ENCODE data around the gene F12. TPM values are rescaled to one million over a fixed set of nuclear protein-coding genes. Genes with fewer than 3 reads are reported as not detected.

Gene F12
- polyA plus RNA-seq, 1 of the 3 experiments (the other 2 are of a cell fraction) = 4.3 TPM

DNA sequence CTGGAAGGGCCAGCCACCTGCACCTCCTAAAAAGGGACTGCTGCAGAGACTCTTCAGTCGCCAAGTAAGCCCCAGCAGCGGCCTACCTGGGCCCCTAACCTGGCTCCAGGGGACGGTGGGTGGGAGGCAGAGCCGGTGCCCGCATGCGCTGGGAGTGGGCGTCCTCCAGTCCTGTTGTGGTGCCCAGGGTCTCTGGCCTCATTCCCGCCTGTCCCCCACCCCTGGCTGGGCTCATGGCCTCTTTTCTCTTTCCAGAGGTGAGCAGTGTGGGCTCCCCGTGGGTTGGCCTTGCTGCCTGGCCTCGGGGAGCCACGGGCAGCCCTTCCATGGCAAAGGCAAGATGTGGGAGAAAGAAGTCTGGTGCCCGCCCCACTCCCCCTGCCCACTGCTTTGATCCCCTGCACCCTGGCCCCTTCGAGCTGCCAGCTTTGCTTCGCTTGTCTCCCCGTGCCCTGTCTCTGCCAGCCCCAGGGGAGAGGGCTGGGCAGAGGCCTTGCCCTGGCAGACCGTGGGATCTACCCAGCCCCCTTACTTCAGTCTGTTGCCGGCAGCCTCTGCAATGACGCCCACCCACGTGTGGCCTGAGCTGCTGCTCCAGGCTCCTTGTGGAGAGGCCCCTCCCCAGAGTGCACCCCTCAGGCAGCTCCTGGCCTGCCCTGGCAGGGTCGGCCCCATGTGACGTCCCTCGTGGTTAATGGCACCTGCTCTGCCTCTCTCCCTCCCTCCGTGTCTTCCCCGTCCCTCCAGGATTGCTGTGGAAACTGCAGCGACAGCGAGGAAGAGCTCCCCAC, 31.8 kb upstream of the F12 start:
- CTCF ChIA-PET = interaction anchor here (0.8 to 12.7 kb wide), 13 partner anchors 9 to 132 kb away, joined by 3 to 206 read pairs (median 5); partner anchors contain the start of gene PFN3
- Histone ChIP-seq H3F3A (replicated peaks; ENCODE audit: insufficient read depth) (peaks cover 15% of the 10 kb centered on the region), H3K4me2 (no peak overlapping the region), H3K9me2 (no peaks in the 10 kb centered on the region), H3K27me3 (ENCODE audit: insufficient read depth) (no peaks in the 10 kb centered on the region), H3K9me3 (no peaks in the 10 kb centered on the region), H3K27ac (ENCODE audit: low read depth in 2 of 2, low read length in 1 of 2) (no peak overlapping the region; a peak in 1 of 4 replicates), H4K20me1 (ENCODE audit: insufficient read depth) (0 out of 2 replicates have a peak, but pooled peaks cover 9% of the 10 kb centered on the region), H2AFZ (ENCODE audit: low read depth) (no peak overlapping the region), H3K79me2 (ENCODE audit: insufficient read depth) (peaks cover 20% of the 10 kb centered on the region), H3K9ac (no peak overlapping the region), H3K36me3 (replicated peaks in 1 of 2; ENCODE audit: control insufficient read depth in 1 of 2, insufficient read depth in 2 of 2, low read length in 1 of 2) (peaks cover 9 to 21% of the 10 kb centered on the region in 2 experiments), H3K4me1 (ENCODE audit: control insufficient read depth in 1 of 2, insufficient read depth in 2 of 2, low read depth in 1 of 2, low read length in 1 of 2) (peaks cover 5 to 13% of the 10 kb centered on the region in 2 experiments; a peak in 2 of 4 replicates), H3K4me3 (ENCODE audit: low read depth in 2 of 2, low read length in 1 of 2) (no peak overlapping the region)
- WGBS (ENCODE audit: low lambda C conversion rate) = 91% methylated on average over 21 of the region's 26 CpGs
- POLR2A ChIA-PET = interaction anchor here (0.6 to 2.2 kb wide), 6 partner anchors 12 to 37 kb away, joined by 3 to 7 read pairs (median 4); no protein-coding TSS in a partner anchor
- DNase-seq = no peak
- no peak for TF ChIP-seq EP300 (IDR thresholded peaks at IDR 0.05; ENCODE audit: borderline replicate concordance in 1 of 2, low read depth in 1 of 2, low read length in 1 of 2)
- no peak for TF ChIP-seq POLR2AphosphoS5 (IDR thresholded peaks at IDR 0.05; ENCODE audit: low read depth, low read length)
- TF ChIP-seq FOXM1 (IDR thresholded peaks at IDR 0.05; ENCODE audit: low read depth) = no peak

DNA sequence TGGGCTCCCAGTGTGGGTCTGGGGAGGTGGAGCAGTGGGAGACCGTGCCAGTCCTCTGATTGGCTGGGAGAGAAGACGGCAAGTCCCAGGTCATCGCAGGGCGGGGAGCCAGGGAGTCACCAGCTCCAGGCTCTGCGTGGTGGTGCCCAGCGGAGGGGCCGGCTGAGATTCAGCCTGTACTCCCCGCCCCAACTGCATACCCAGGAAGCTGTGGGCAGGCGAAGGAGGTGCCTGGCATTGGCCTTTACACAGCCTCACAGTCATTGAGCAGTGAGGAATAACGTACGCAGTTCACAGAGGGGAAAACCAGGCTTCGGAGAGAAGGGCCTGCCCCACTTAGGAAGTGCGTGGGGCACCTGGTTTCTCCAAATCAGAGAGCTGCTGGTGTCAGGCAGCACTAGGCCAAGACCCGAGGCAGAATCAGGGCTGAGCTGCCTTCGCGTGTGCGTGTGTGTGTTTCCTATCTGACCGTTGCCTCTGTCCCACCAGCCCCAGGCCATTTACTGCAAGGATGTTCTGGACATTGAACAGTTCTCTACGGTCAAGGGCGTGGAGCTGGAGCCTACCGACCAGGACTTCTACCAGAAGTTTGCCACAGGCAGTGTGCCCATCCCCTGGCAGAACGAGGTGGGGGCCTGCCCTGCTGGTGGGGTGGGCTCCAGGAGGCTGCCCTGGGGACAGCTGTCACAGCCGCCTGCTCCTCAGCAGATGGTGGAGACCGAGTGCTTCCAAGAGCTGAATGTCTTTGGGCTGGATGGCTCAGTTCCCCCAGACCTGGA, 31.0 kb upstream of the F12 start:
- no peak for DNase-seq
- no peak overlapping the region for H3K4me2 ChIP-seq
- H3K9me3 ChIP-seq = no peaks in the 10 kb centered on the region
- H4K20me1 ChIP-seq (ENCODE audit: insufficient read depth) = 0 out of 2 replicates have a peak, but pooled peaks cover 9% of the 10 kb centered on the region
- peaks cover 11% of the 10 kb centered on the region for H3F3A ChIP-seq (replicated peaks; ENCODE audit: insufficient read depth)
- peaks cover 13 to 28% of the 10 kb centered on the region in 2 experiments for H3K36me3 ChIP-seq (replicated peaks in 1 of 2; ENCODE audit: control insufficient read depth in 1 of 2, insufficient read depth in 2 of 2, low read length in 1 of 2)
- H3K9me2 ChIP-seq = no peaks in the 10 kb centered on the region
- TF ChIP-seq NRF1 (IDR thresholded peaks at IDR 0.05; ENCODE audit: low read depth, low read length) = no peak
- TF ChIP-seq, protein P1, sequence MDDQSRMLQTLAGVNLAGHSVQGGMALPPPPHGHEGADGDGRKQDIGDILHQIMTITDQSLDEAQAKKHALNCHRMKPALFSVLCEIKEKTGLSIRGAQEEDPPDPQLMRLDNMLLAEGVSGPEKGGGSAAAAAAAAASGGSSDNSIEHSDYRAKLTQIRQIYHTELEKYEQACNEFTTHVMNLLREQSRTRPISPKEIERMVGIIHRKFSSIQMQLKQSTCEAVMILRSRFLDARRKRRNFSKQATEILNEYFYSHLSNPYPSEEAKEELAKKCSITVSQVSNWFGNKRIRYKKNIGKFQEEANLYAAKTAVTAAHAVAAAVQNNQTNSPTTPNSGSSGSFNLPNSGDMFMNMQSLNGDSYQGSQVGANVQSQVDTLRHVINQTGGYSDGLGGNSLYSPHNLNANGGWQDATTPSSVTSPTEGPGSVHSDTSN (IDR thresholded peaks at IDR 0.05) = no peak
- TF ChIP-seq FOXM1 (IDR thresholded peaks at IDR 0.05; ENCODE audit: low read depth) = no peak
- no peak for TF ChIP-seq EZH2phosphoT487 (IDR thresholded peaks at IDR 0.05; ENCODE audit: borderline replicate concordance, low read depth)
- TF ChIP-seq GATA2 (CRISPR knock-in tag; IDR thresholded peaks at IDR 0.05) = no peak
- no peak for TF ChIP-seq CHD2 (IDR thresholded peaks at IDR 0.05; ENCODE audit: low read length, partially characterized antibody)
- no peak for TF ChIP-seq RFX5 (IDR thresholded peaks at IDR 0.05; ENCODE audit: low read length)
- TF ChIP-seq, protein P2, sequence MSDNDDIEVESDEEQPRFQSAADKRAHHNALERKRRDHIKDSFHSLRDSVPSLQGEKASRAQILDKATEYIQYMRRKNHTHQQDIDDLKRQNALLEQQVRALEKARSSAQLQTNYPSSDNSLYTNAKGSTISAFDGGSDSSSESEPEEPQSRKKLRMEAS (IDR thresholded peaks at IDR 0.05; ENCODE audit: low read depth) = no peak
- TF ChIP-seq, protein P3, sequence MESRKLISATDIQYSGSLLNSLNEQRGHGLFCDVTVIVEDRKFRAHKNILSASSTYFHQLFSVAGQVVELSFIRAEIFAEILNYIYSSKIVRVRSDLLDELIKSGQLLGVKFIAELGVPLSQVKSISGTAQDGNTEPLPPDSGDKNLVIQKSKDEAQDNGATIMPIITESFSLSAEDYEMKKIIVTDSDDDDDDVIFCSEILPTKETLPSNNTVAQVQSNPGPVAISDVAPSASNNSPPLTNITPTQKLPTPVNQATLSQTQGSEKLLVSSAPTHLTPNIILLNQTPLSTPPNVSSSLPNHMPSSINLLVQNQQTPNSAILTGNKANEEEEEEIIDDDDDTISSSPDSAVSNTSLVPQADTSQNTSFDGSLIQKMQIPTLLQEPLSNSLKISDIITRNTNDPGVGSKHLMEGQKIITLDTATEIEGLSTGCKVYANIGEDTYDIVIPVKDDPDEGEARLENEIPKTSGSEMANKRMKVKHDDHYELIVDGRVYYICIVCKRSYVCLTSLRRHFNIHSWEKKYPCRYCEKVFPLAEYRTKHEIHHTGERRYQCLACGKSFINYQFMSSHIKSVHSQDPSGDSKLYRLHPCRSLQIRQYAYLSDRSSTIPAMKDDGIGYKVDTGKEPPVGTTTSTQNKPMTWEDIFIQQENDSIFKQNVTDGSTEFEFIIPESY (IDR thresholded peaks at IDR 0.05; ENCODE audit: borderline replicate concordance, low read depth) = no peak
- TF ChIP-seq TEAD4 (IDR thresholded peaks at IDR 0.05; ENCODE audit: borderline replicate concordance, insufficient read depth) = no peak
- TF ChIP-seq, protein P4, sequence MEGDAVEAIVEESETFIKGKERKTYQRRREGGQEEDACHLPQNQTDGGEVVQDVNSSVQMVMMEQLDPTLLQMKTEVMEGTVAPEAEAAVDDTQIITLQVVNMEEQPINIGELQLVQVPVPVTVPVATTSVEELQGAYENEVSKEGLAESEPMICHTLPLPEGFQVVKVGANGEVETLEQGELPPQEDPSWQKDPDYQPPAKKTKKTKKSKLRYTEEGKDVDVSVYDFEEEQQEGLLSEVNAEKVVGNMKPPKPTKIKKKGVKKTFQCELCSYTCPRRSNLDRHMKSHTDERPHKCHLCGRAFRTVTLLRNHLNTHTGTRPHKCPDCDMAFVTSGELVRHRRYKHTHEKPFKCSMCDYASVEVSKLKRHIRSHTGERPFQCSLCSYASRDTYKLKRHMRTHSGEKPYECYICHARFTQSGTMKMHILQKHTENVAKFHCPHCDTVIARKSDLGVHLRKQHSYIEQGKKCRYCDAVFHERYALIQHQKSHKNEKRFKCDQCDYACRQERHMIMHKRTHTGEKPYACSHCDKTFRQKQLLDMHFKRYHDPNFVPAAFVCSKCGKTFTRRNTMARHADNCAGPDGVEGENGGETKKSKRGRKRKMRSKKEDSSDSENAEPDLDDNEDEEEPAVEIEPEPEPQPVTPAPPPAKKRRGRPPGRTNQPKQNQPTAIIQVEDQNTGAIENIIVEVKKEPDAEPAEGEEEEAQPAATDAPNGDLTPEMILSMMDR (IDR thresholded peaks at IDR 0.05) = no peak
- TF ChIP-seq FOXJ3 (CRISPR knock-in tag; IDR thresholded peaks at IDR 0.05) = no peak
- no peak for TF ChIP-seq MEF2A (IDR thresholded peaks at IDR 0.05; ENCODE audit: borderline replicate concordance, low read depth)
- TF ChIP-seq, protein P5, sequence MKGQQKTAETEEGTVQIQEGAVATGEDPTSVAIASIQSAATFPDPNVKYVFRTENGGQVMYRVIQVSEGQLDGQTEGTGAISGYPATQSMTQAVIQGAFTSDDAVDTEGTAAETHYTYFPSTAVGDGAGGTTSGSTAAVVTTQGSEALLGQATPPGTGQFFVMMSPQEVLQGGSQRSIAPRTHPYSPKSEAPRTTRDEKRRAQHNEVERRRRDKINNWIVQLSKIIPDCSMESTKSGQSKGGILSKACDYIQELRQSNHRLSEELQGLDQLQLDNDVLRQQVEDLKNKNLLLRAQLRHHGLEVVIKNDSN (IDR thresholded peaks at IDR 0.05; ENCODE audit: borderline replicate concordance, low read depth) = no peak
- TF ChIP-seq RAD21 (IDR thresholded peaks at IDR 0.05; ENCODE audit: low read length) = no peak
- no peak for TF ChIP-seq ELF1 (IDR thresholded peaks at IDR 0.05)
- TF ChIP-seq RCOR1 (IDR thresholded peaks at IDR 0.05; ENCODE audit: low read length) = no peak
- peak overlapping the region in 1 of 2 experiments; percentile 31; a peak in 1 of 4 replicates for H3K27ac ChIP-seq (ENCODE audit: low read depth in 2 of 2, low read length in 1 of 2)
- no peaks in the 10 kb centered on the region for H3K27me3 ChIP-seq (ENCODE audit: insufficient read depth)
- CTCF ChIA-PET = interaction anchor here (0.8 to 12.7 kb wide), 9 partner anchors 8 to 122 kb away, joined by 3 to 206 read pairs (median 6); partner anchors contain the start of gene PFN3
- 83% methylated on average over 19 of the region's 24 CpGs for WGBS (ENCODE audit: low lambda C conversion rate)
- no peak overlapping the region for H3K9ac ChIP-seq
- no peak overlapping the region for H3K4me3 ChIP-seq (ENCODE audit: low read depth in 2 of 2, low read length in 1 of 2)
- H2AFZ ChIP-seq (ENCODE audit: low read depth) = no peak overlapping the region
- peaks cover 0 to 8% of the 10 kb centered on the region in 2 experiments; a peak in 1 of 4 replicates for H3K4me1 ChIP-seq (ENCODE audit: control insufficient read depth in 1 of 2, insufficient read depth in 2 of 2, low read depth in 1 of 2, low read length in 1 of 2)
- H3K79me2 ChIP-seq (ENCODE audit: insufficient read depth) = peaks cover 12% of the 10 kb centered on the region
- POLR2A ChIA-PET = interaction anchor here (0.6 to 2.2 kb wide), 6 partner anchors 11 to 36 kb away, joined by 3 to 7 read pairs (median 4); no protein-coding TSS in a partner anchor
